ENCODE measurements around the gene SYNDIG1.

The SYNDIG1 gene

DNA sequence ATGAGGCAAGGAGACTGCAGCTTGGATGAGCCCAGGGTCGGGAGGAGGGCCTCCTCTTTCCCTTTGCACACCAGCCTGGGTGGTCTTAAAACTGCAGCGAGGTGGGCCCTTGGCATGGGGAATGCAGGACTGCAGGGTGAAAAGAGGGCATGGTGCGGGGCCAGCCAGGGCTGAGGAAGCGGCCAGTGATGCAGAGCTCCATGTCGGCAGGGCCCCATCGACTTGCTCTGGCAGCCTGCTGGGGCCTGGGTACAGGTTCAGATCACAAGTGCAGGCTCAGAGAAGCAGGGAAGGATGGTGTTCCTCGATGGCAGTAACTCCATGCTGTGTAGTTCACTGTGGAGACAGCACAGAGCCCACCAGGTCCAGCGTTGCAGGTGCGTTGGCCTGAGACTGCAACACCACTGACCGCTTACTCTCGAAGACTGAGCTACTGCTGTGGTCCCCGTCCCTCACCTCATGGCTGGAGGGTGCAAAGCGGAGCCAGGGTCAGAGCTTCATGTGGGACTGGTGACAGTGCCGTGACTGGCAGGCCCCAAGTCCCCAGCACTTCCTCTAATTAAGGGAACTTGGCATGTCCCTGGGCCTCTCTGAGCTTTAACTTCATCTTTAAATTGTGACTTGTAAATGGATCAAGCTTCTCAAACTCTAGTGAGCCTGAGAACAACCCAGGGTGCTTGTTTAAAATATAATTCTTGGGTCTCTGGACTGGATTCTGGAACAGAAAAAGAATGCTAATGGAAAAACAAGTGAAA, 223.2 kb downstream of the SYNDIG1 start:
- H3K27ac ChIP-seq = no peak overlapping the region
- no peaks in the 10 kb centered on the region for H3K4me1 ChIP-seq (ENCODE audit: control insufficient read depth in 1 of 2, insufficient read depth in 1 of 2, low read depth in 1 of 2, low read length in 1 of 2)
- no peaks in the 10 kb centered on the region for H3K27me3 ChIP-seq
- no peak overlapping the region for H3K4me3 ChIP-seq (ENCODE audit: low read depth in 1 of 2, low read length in 1 of 2)
- H3K9me3 ChIP-seq = no peaks in the 10 kb centered on the region
- TF ChIP-seq CTCF (IDR thresholded peaks at IDR 0.05) = no peak
- H3K36me3 ChIP-seq = no peaks in the 10 kb centered on the region

GRCh38 chr20:24693466-24694156, 224.2 kb downstream of the SYNDIG1 start:
- H3K27me3 ChIP-seq = no peaks in the 10 kb centered on the region
- TF ChIP-seq CTCF (IDR thresholded peaks at IDR 0.05) = no peak
- no peaks in the 10 kb centered on the region for H3K9me3 ChIP-seq
- H3K27ac ChIP-seq = no peak overlapping the region
- H3K4me1 ChIP-seq (ENCODE audit: control insufficient read depth in 1 of 2, insufficient read depth in 1 of 2, low read depth in 1 of 2, low read length in 1 of 2) = no peaks in the 10 kb centered on the region
- no peaks in the 10 kb centered on the region for H3K36me3 ChIP-seq
- no peak overlapping the region for H3K4me3 ChIP-seq (ENCODE audit: low read depth in 1 of 2, low read length in 1 of 2)

GRCh38 chr20:24694157-24694726, 224.8 kb downstream of the SYNDIG1 start:
- H3K9me3 ChIP-seq = no peaks in the 10 kb centered on the region
- TF ChIP-seq CTCF (IDR thresholded peaks at IDR 0.05) = no peak

GRCh38 chr20:24694727-24695528, 225.5 kb downstream of the SYNDIG1 start:
- no peaks in the 10 kb centered on the region for H3K4me1 ChIP-seq (ENCODE audit: control insufficient read depth in 1 of 2, insufficient read depth in 1 of 2, low read depth in 1 of 2, low read length in 1 of 2)
- TF ChIP-seq CTCF (IDR thresholded peaks at IDR 0.05) = no peak
- H3K36me3 ChIP-seq = no peaks in the 10 kb centered on the region
- H3K27ac ChIP-seq = no peak overlapping the region
- no peaks in the 10 kb centered on the region for H3K27me3 ChIP-seq
- no peaks in the 10 kb centered on the region for H3K9me3 ChIP-seq
- H3K4me3 ChIP-seq (ENCODE audit: low read depth in 1 of 2, low read length in 1 of 2) = no peak overlapping the region

More at GRCh38 chr20:24694157-24694726, 224.8 kb downstream of the SYNDIG1 start:
- H3K27ac ChIP-seq = no peak overlapping the region
- no peaks in the 10 kb centered on the region for H3K27me3 ChIP-seq
- no peaks in the 10 kb centered on the region for H3K4me1 ChIP-seq (ENCODE audit: control insufficient read depth in 1 of 2, insufficient read depth in 1 of 2, low read depth in 1 of 2, low read length in 1 of 2)
- H3K4me3 ChIP-seq (ENCODE audit: low read depth in 1 of 2, low read length in 1 of 2) = no peak overlapping the region
- H3K36me3 ChIP-seq = no peaks in the 10 kb centered on the region

DNA sequence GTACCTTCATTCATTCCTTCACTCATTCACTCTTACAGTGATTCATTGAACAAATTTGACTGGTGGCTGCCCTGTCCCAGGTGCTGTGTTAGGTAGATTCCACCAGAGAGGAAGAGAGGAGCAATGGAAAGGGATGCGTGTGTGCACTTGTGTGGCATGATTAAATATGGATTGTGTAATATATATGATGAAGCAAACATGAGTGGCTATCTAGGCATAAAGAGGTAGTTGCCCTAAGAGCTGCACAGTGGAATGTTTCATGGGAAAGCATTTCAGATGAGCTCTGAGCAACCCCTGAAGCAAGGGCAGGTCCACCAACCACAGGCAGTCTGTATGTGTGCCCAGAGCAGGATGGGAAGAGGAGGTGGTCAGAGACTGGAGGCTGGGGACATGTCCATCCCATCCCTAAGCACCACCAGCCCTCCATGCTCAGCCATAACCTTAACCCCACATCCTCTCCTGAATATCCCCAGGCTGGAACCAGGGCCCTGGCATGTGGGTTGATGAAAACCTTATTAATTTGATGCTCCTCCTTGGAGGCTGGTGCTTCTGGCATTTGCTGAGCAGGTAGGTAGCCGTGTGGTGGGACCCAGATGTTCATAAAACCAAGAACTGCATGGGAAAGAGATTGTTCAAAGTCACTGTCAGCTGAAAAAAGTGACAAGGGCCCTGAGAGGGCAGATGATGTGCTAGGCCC, 226.2 kb downstream of the SYNDIG1 start:
- no peak overlapping the region for H3K4me3 ChIP-seq (ENCODE audit: low read depth in 1 of 2, low read length in 1 of 2)
- H3K27ac ChIP-seq = no peak overlapping the region
- H3K27me3 ChIP-seq = no peaks in the 10 kb centered on the region
- TF ChIP-seq CTCF (IDR thresholded peaks at IDR 0.05) = no peak
- H3K36me3 ChIP-seq = no peaks in the 10 kb centered on the region
- no peaks in the 10 kb centered on the region for H3K9me3 ChIP-seq
- H3K4me1 ChIP-seq (ENCODE audit: control insufficient read depth in 1 of 2, insufficient read depth in 1 of 2, low read depth in 1 of 2, low read length in 1 of 2) = no peaks in the 10 kb centered on the region

Data from neutrophil (primary cell).